Esophagus (tissue), 2 donors: ENCODE results near the gene FBXW8. TPM values are rescaled to one million over a fixed set of nuclear protein-coding genes. Genes with fewer than 3 reads are reported as not detected.

Experiments
- H3K27ac ChIP-seq, 2 donors: one replicate each; pipeline ENCODE4 v1.5.1; 2013; ENCODE audit warnings: low read depth in 2 of 2, mild to moderate bottlenecking in 2 of 2, inconsistent platforms in 1 of 2, low read length in 1 of 2, moderate library complexity in 1 of 2
- H3K27me3 ChIP-seq, 2 donors: one replicate each; pipeline ENCODE4 v1.6.1; 2013; ENCODE audit warnings: low read length in 2 of 2, control low read depth in 1 of 2, mild to moderate bottlenecking in 1 of 2; ENCODE audit not compliant: insufficient read depth in 2 of 2, control insufficient read depth in 1 of 2
- H3K36me3 ChIP-seq, 2 donors: one replicate each; pipeline ENCODE4 v1.6.1; 2013; ENCODE audit warnings: low read length in 1 of 2; ENCODE audit not compliant: control insufficient read depth in 2 of 2, insufficient read depth in 2 of 2
- H3K4me1 ChIP-seq, 2 donors: one replicate each; pipeline ENCODE4 v1.6.1; 2013; ENCODE audit warnings: low read length in 1 of 2; ENCODE audit not compliant: control insufficient read depth in 2 of 2, insufficient read depth in 2 of 2
- H3K4me3 ChIP-seq, 2 donors: one replicate each; pipeline ENCODE4 v1.5.1; 2013; ENCODE audit warnings: low read length in 2 of 2, mild to moderate bottlenecking in 2 of 2, low read depth in 1 of 2, moderate library complexity in 1 of 2
- H3K9me3 ChIP-seq, 2 donors: one replicate each; pipeline ENCODE4 v1.6.1; 2013; ENCODE audit warnings: mild to moderate bottlenecking in 2 of 2, low read depth in 1 of 2, low read length in 1 of 2, moderate library complexity in 1 of 2; ENCODE audit not compliant: control insufficient read depth in 2 of 2, insufficient read depth in 1 of 2
- WGBS, 2 donors: extraction: QIAGEN DNeasy Blood & Tissue Kit; methylation state at CpG; one replicate each; pipeline ENCODE4 v1.1.7; 2013; 5-methylcytosine and 5-hydroxymethylcytosine counted together
- polyA plus RNA-seq, 2 donors: library from polyadenylated mRNA; stranded (reverse); fragments of 200-250 nt; gene quantifications; one replicate each; pipeline ENCODE4 v1.2.3, GENCODE V29; 2013
- donor health status: healthy with polysubstance abuse.
- donor health status: Bipolar disorder and iron deficiency.

Gene FBXW8
- polyA plus RNA-seq, 2 donors = 2.7 to 3.7 TPM

GRCh38 chr12:116982791-116983411, 72.2 kb downstream of the FBXW8 start:
- peaks cover 0 to 2% of the 10 kb centered on the region in 2 donors for H3K36me3 ChIP-seq
- H3K4me1 ChIP-seq = no peaks in the 10 kb centered on the region
- H3K4me3 ChIP-seq = no peak overlapping the region
- no peak overlapping the region for H3K27ac ChIP-seq
- no peaks in the 10 kb centered on the region for H3K27me3 ChIP-seq
- H3K9me3 ChIP-seq = no peaks in the 10 kb centered on the region
- WGBS, 2 donors = 76 to 77% methylated on average over 10 of the region's 10 CpGs

- no peak overlapping the region for H3K27ac ChIP-seq
- 55 to 60% methylated on average over 5 of the region's 5 CpGs for whole genome bisulfite sequencing, 2 donors
- H3K4me1 ChIP-seq = no peaks in the 10 kb centered on the region
- H3K4me3 ChIP-seq = no peak overlapping the region
- H3K36me3 ChIP-seq = peaks cover 0 to 2% of the 10 kb centered on the region in 2 donors
- no peaks in the 10 kb centered on the region for H3K27me3 ChIP-seq
- no peaks in the 10 kb centered on the region for H3K9me3 ChIP-seq
Observed at GRCh38 chr12:116984098-116984497, 73.3 kb downstream of the FBXW8 start.

- H3K4me3 ChIP-seq = no peak overlapping the region
- no peaks in the 10 kb centered on the region for H3K4me1 ChIP-seq
- no peaks in the 10 kb centered on the region for H3K27me3 ChIP-seq
- H3K27ac ChIP-seq = no peak overlapping the region
- H3K9me3 ChIP-seq = no peaks in the 10 kb centered on the region
- peaks cover 2 to 3% of the 10 kb centered on the region in 2 donors for H3K36me3 ChIP-seq
Observed at GRCh38 chr12:116990329-116990728, 79.6 kb downstream of the FBXW8 start.

GRCh38 chr12:116990971-116991966, 80.5 kb downstream of the FBXW8 start:
- peaks cover 6 to 10% of the 10 kb centered on the region in 2 donors for H3K36me3 ChIP-seq
- H3K9me3 ChIP-seq = no peaks in the 10 kb centered on the region
- 88 to 90% methylated on average over 7 of the region's 7 CpGs for WGBS, 2 donors
- no peaks in the 10 kb centered on the region for H3K27me3 ChIP-seq
- H3K4me3 ChIP-seq = no peak overlapping the region
- no peaks in the 10 kb centered on the region for H3K4me1 ChIP-seq
- no peak overlapping the region for H3K27ac ChIP-seq

- peaks cover 4 to 10% of the 10 kb centered on the region in 2 donors for H3K36me3 ChIP-seq
- WGBS, 2 donors = 90 to 91% methylated on average over 13 of the region's 13 CpGs
- H3K27ac ChIP-seq = no peak overlapping the region
- no peaks in the 10 kb centered on the region for H3K27me3 ChIP-seq
- H3K9me3 ChIP-seq = no peaks in the 10 kb centered on the region
- peaks cover 0 to 2% of the 10 kb centered on the region in 2 donors for H3K4me1 ChIP-seq
- H3K4me3 ChIP-seq = no peak overlapping the region
Observed at GRCh38 chr12:116996093-116996492, 85.3 kb downstream of the FBXW8 start.

- Histone ChIP-seq H3K4me3 (no peak overlapping the region), H3K36me3 (peaks cover 4 to 7% of the 10 kb centered on the region in 2 donors)
- 86 to 92% methylated on average over 8 of the region's 8 CpGs for WGBS, 2 donors
Observed at GRCh38 chr12:116996621-116997020, 85.9 kb downstream of the FBXW8 start.

GRCh38 chr12:116999066-116999465, 88.3 kb downstream of the FBXW8 start:
- 88 to 93% methylated on average over 7 of the region's 7 CpGs for WGBS, 2 donors
- Histone ChIP-seq H3K27ac (no peak overlapping the region), H3K9me3 (no peaks in the 10 kb centered on the region), H3K36me3 (peaks cover 7% of the 10 kb centered on the region in 2 donors), H3K4me3 (no peak overlapping the region), H3K27me3 (no peaks in the 10 kb centered on the region), H3K4me1 (peaks cover 0 to 2% of the 10 kb centered on the region in 2 donors)

More at GRCh38 chr12:116996621-116997020, 85.9 kb downstream of the FBXW8 start:
- Histone ChIP-seq H3K27ac (no peak overlapping the region), H3K27me3 (no peaks in the 10 kb centered on the region), H3K9me3 (no peaks in the 10 kb centered on the region), H3K4me1 (peaks cover 0 to 2% of the 10 kb centered on the region in 2 donors)

- Histone ChIP-seq H3K4me1 (peaks cover 0 to 2% of the 10 kb centered on the region in 2 donors), H3K36me3 (peaks cover 7 to 13% of the 10 kb centered on the region in 2 donors), H3K4me3 (no peak overlapping the region), H3K27ac (no peak overlapping the region), H3K27me3 (no peaks in the 10 kb centered on the region), H3K9me3 (no peaks in the 10 kb centered on the region)
- WGBS, 2 donors = 80 to 85% methylated on average over 5 of the region's 5 CpGs
Observed at GRCh38 chr12:117000316-117000715, 89.6 kb downstream of the FBXW8 start.

GRCh38 chr12:117002051-117002817, 91.5 kb downstream of the FBXW8 start:
- Histone ChIP-seq H3K36me3 (peaks cover 0 to 14% of the 10 kb centered on the region in 2 donors), H3K9me3 (peaks cover 0 to 3% of the 10 kb centered on the region in 2 donors), H3K4me3 (no peak overlapping the region), H3K27me3 (no peaks in the 10 kb centered on the region), H3K4me1 (peaks cover 0 to 5% of the 10 kb centered on the region in 2 donors), H3K27ac (no peak overlapping the region)
- 82 to 83% methylated on average over 21 of the region's 21 CpGs for WGBS, 2 donors
